Mesendoderm (in vitro differentiated cells): ENCODE results near the gene AKAP13.
"Not testable (repeated sequence)": the region's sequence is repeated elsewhere in the genome, so short reads cannot be mapped to it uniquely, and the experiment has no call there.

Source experiments
- DNase-seq: peaks from one replicate; pipeline ENCODE4 v3.0.0; 2013
- H2AK5ac ChIP-seq: 2 replicates; pipeline ENCODE4 v1.6.1; 2013; ENCODE audit warnings: low read length, inconsistent platforms
- H2BK120ac ChIP-seq: 2 replicates; pipeline ENCODE4 v1.6.1; 2013; ENCODE audit warnings: low read depth, mild to moderate bottlenecking, low read length, moderate library complexity, mixed read lengths
- H2BK15ac ChIP-seq: replicated peaks from 2 replicates; pipeline ENCODE4 v1.6.1; 2013; ENCODE audit warnings: low read depth, mild to moderate bottlenecking, moderate library complexity
- H2BK5ac ChIP-seq: 2 replicates; pipeline ENCODE4 v1.6.1; 2013; ENCODE audit warnings: low read length, inconsistent platforms
- H3K18ac ChIP-seq: 2 replicates; pipeline ENCODE4 v1.6.1; 2013; ENCODE audit warnings: mild to moderate bottlenecking, low read length, mixed read lengths
- H3K23ac ChIP-seq: one replicate; pipeline ENCODE4 v1.6.1; 2013; ENCODE audit warnings: low read length
- H3K27ac ChIP-seq: 2 replicates; pipeline ENCODE4 v1.5.1; 2013; ENCODE audit warnings: low read depth, mild to moderate bottlenecking, inconsistent platforms, low read length, moderate library complexity
- H3K27me3 ChIP-seq: 2 replicates; pipeline ENCODE4 v1.6.1; 2013; ENCODE audit warnings: low read length, control low read depth, mild to moderate bottlenecking, inconsistent platforms; ENCODE audit not compliant: insufficient read depth, poor library complexity
- H3K36me3 ChIP-seq: 2 replicates; pipeline ENCODE4 v1.6.1; 2013; ENCODE audit warnings: low read length, inconsistent platforms; ENCODE audit not compliant: control insufficient read depth, insufficient read depth
- H3K4ac ChIP-seq: one replicate; pipeline ENCODE4 v1.6.1; 2013; ENCODE audit warnings: low read depth, mild to moderate bottlenecking, low read length, moderate library complexity
- H3K4me1 ChIP-seq: 2 replicates; pipeline ENCODE4 v1.6.1; 2013; ENCODE audit warnings: low read depth, low read length, inconsistent platforms; ENCODE audit not compliant: control insufficient read depth
- H3K4me2 ChIP-seq: 2 replicates; pipeline ENCODE4 v1.6.1; 2013; ENCODE audit warnings: low read length
- H3K4me3 ChIP-seq: 2 replicates; pipeline ENCODE4 v1.5.1; 2013; ENCODE audit warnings: mild to moderate bottlenecking, low read length
- H3K56ac ChIP-seq: one replicate; pipeline ENCODE4 v1.6.1; 2013; ENCODE audit warnings: low read length
- H3K79me1 ChIP-seq: 2 replicates; pipeline ENCODE4 v1.6.1; 2013; ENCODE audit warnings: low read length, inconsistent platforms
- H3K79me2 ChIP-seq: 2 replicates; pipeline ENCODE4 v1.6.1; 2013; ENCODE audit warnings: mild to moderate bottlenecking, low read length; ENCODE audit not compliant: control insufficient read depth, insufficient read depth
- H3K9ac ChIP-seq: 2 replicates; pipeline ENCODE4 v1.6.1; 2013; ENCODE audit warnings: low read length, inconsistent platforms
- H4K5ac ChIP-seq: one replicate; pipeline ENCODE4 v1.6.1; 2013; ENCODE audit warnings: low read length
- H4K8ac ChIP-seq: one replicate; pipeline ENCODE4 v1.6.1; 2013; ENCODE audit warnings: low read depth, mild to moderate bottlenecking, control low read depth, low read length, moderate library complexity
- WGBS: extraction: QIAGEN DNeasy Blood & Tissue Kit; methylation state at CpG from one replicate; pipeline ENCODE4 v1.1.7; 2013; ENCODE audit warnings: low lambda C conversion rate, missing lambda C conversion rate; ENCODE audit not compliant: insufficient coverage; ENCODE audit errors: extremely low coverage; 5-methylcytosine and 5-hydroxymethylcytosine counted together

The AKAP13 gene

GRCh38 chr15:85335193-85335942 lies 45.0 kb upstream of the AKAP13 start:
- H3K79me2 ChIP-seq, result no peaks in the 10 kb centered on the region
- H3K18ac ChIP-seq, result no peak overlapping the region
- H2AK5ac ChIP-seq, result no peak overlapping the region
- peaks cover 8% of the 10 kb centered on the region for H3K4me1 ChIP-seq
- no peaks in the 10 kb centered on the region for H3K79me1 ChIP-seq
- H3K4me2 ChIP-seq, result no peak overlapping the region
- no peak overlapping the region for H2BK15ac ChIP-seq
- H3K9ac ChIP-seq, result no peak overlapping the region
- no peak overlapping the region for H3K23ac ChIP-seq
- no peak overlapping the region for H4K5ac ChIP-seq
- H3K56ac ChIP-seq, result no peak overlapping the region
- no peak overlapping the region for H3K4me3 ChIP-seq
- H3K36me3 ChIP-seq, result no peaks in the 10 kb centered on the region
- DNase-seq, result peak; percentile 84
- no peak overlapping the region for H4K8ac ChIP-seq
- H2BK5ac ChIP-seq, result no peak overlapping the region
- H2BK120ac ChIP-seq, result no peak overlapping the region
- H3K27me3 ChIP-seq, result no peaks in the 10 kb centered on the region
- H3K27ac ChIP-seq, result no peak overlapping the region
- no peak overlapping the region for H3K4ac ChIP-seq
- WGBS, result no CpG with 5 or more reads among the region's 13 CpGs

DNA sequence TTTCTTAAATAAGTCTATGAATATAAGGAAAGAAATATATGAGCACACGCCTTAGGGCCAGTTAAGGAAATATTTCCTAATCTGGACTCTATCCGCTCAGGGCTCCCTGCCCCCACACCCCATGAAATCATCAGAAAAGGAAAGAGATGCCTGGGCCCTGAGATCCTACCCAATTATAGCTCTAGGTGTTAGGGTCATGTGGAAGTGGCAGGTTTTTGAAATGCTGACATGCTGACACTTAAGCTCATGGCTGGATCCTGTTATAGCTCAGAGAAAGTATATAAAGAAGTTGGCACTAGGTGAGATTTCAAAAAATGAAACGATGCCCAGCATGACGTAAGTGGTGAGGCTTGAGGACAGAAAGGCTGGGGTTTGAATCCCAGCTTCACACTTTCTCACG lies 43.5 kb upstream of the AKAP13 start:
- H3K4ac ChIP-seq, result no peak overlapping the region
- no peak for DNase-seq
- no peaks in the 10 kb centered on the region for H3K79me2 ChIP-seq
- no peak overlapping the region for H3K23ac ChIP-seq
- no peak overlapping the region for H4K8ac ChIP-seq
- H3K4me3 ChIP-seq, result no peak overlapping the region
- H3K36me3 ChIP-seq, result no peaks in the 10 kb centered on the region
- H4K5ac ChIP-seq, result no peak overlapping the region
- WGBS, result no CpG with 5 or more reads among the region's 5 CpGs
- H3K9ac ChIP-seq, result no peak overlapping the region
- H2BK120ac ChIP-seq, result no peak overlapping the region
- H2BK5ac ChIP-seq, result no peak overlapping the region
- no peak overlapping the region for H2AK5ac ChIP-seq
- H2BK15ac ChIP-seq, result no peak overlapping the region
- H3K27me3 ChIP-seq, result no peaks in the 10 kb centered on the region
- H3K4me1 ChIP-seq, result peaks cover 5% of the 10 kb centered on the region
- no peak overlapping the region for H3K56ac ChIP-seq
- H3K27ac ChIP-seq, result no peak overlapping the region
- H3K18ac ChIP-seq, result no peak overlapping the region
- no peaks in the 10 kb centered on the region for H3K79me1 ChIP-seq
- no peak overlapping the region for H3K4me2 ChIP-seq

DNA sequence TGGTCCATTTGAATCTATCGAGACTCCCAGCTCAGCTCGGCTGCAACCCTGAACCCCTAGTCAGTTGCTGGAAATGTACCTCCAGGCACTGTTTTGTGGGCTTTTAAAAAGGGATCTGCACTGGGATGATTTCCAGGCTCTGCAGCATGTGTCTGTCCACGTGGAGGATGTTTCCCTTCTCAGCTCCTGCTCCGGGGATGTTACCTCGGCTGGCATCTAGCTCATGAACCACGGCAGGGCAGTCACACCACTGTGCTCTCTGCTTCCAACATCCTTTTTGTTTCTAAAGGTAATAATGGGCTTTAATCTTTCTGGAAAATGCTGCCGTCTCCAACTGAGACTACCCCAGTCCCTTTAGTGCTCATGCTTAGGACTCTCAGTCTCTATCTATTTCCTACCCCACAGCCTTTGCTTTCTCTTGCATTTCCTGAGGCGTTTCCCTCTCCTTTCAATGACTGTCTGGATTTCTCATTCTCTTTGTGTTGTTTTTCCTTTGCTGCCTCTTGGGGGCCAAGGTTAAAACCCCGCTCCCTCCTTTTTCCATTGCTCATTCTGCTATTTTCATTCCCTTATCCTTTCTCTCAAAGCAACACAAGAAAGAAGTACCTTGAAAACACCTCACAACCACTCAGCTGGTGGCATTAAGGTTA lies 42.9 kb upstream of the AKAP13 start:
- WGBS, result no CpG with 5 or more reads among the region's 9 CpGs
- H3K23ac ChIP-seq, result no peak overlapping the region
- no peak overlapping the region for H3K27ac ChIP-seq

DNA sequence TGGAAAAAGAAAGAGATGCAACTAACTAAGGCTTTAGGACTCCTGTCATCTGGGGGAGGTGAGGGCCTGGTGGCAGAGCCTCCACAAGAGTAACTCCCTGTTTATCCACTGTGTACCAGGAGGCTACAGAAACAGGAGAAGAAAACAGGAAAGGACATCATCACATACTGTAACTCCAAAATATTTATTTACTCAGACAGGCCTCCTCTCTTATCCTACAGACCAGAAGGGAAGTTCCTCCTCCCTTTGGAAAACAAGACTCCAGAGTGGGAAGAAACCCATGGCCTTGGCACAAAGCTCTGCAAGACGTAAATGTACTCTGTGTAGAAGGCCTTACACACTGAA lies 40.1 kb upstream of the AKAP13 start:
- Histone ChIP-seq H3K9ac (no peak overlapping the region), H3K56ac (no peak overlapping the region), H3K18ac (no peak overlapping the region), H3K4me3 (no peak overlapping the region), H2AK5ac (no peak overlapping the region), H2BK120ac (no peak overlapping the region), H4K5ac (no peak overlapping the region), H3K79me2 (no peaks in the 10 kb centered on the region), H3K79me1 (no peaks in the 10 kb centered on the region), H2BK15ac (peak overlapping the region; percentile 4), H3K23ac (no peak overlapping the region), H3K36me3 (no peaks in the 10 kb centered on the region), H3K4me1 (peaks cover 5% of the 10 kb centered on the region), H3K4ac (no peak overlapping the region), H2BK5ac (no peak overlapping the region), H3K4me2 (no peak overlapping the region), H3K27ac (no peak overlapping the region), H3K27me3 (no peaks in the 10 kb centered on the region), H4K8ac (no peak overlapping the region)
- WGBS, result no CpG with 5 or more reads among the region's 1 CpG
- DNase-seq, result no peak

More for the DNA sequence above, 42.9 kb upstream of the AKAP13 start:
- Histone ChIP-seq H2BK5ac (no peak overlapping the region), H3K4me3 (no peak overlapping the region), H3K9ac (no peak overlapping the region), H2BK120ac (no peak overlapping the region), H4K5ac (no peak overlapping the region), H3K36me3 (no peaks in the 10 kb centered on the region), H3K4me2 (no peak overlapping the region), H3K56ac (peak overlapping the region; percentile 36), H2AK5ac (no peak overlapping the region), H4K8ac (no peak overlapping the region), H3K79me2 (no peaks in the 10 kb centered on the region), H3K4me1 (peaks cover 5% of the 10 kb centered on the region), H3K4ac (no peak overlapping the region), H3K27me3 (no peaks in the 10 kb centered on the region), H3K79me1 (no peaks in the 10 kb centered on the region), H2BK15ac (peak overlapping the region; percentile 21), H3K18ac (peak overlapping the region; percentile 2)
- no peak for DNase-seq

- H3K9ac ChIP-seq, result no peak overlapping the region
- no peak overlapping the region for H2BK120ac ChIP-seq
- H3K18ac ChIP-seq, result no peak overlapping the region
- no peak overlapping the region for H3K4ac ChIP-seq
- H3K79me1 ChIP-seq, result no peaks in the 10 kb centered on the region
- no peak overlapping the region for H3K56ac ChIP-seq
- H3K4me1 ChIP-seq, result peaks cover 5% of the 10 kb centered on the region
- no peak overlapping the region for H3K4me3 ChIP-seq
- no peak overlapping the region for H3K27ac ChIP-seq
- H4K5ac ChIP-seq, result no peak overlapping the region
- DNase-seq, result no peak
- H3K36me3 ChIP-seq, result no peaks in the 10 kb centered on the region
- no peaks in the 10 kb centered on the region for H3K27me3 ChIP-seq
- H3K79me2 ChIP-seq, result no peaks in the 10 kb centered on the region
- no peak overlapping the region for H2BK5ac ChIP-seq
- H4K8ac ChIP-seq, result no peak overlapping the region
- H3K23ac ChIP-seq, result no peak overlapping the region
- H3K4me2 ChIP-seq, result no peak overlapping the region
- no peak overlapping the region for H2BK15ac ChIP-seq
- no peak overlapping the region for H2AK5ac ChIP-seq
These were observed 39.6 kb upstream of the AKAP13 start for GRCh38 chr15:85340852-85341251.

DNA sequence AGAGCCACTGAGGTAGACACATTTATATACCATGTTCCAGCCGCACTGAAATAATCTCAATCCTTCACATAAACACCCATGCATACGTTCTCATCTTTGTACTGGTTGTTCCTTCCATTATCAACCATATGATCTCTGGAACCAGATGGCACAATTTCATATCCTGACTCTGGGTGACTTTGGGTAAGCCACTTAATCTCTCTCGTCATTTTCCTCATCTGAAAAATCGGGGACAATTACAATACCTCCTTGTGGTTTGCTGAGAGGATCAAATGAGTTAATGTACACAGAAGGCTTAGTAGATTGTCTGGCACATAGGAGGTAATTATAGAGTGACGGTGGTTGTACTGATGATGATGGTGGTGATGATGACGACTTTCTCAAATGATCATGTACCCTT lies 38.2 kb upstream of the AKAP13 start:
- WGBS, result no CpG with 5 or more reads among the region's 6 CpGs

More for the DNA sequence above, 38.2 kb upstream of the AKAP13 start:
- H3K9ac ChIP-seq, H3K36me3 ChIP-seq, H3K23ac ChIP-seq, H3K18ac ChIP-seq, H3K79me1 ChIP-seq, H3K4me2 ChIP-seq, H2BK15ac ChIP-seq, H4K8ac ChIP-seq, H3K27me3 ChIP-seq, DNase-seq, H3K27ac ChIP-seq, H3K79me2 ChIP-seq, H3K4me1 ChIP-seq, H2BK5ac ChIP-seq, H3K56ac ChIP-seq, H3K4me3 ChIP-seq, H2BK120ac ChIP-seq, H3K4ac ChIP-seq, H4K5ac ChIP-seq, H2AK5ac ChIP-seq: not testable (repeated sequence)
